Cerebellar cortex (tissue), 1 donor: ENCODE results near the gene TMEM79.
A peak's percentile ranks its signal among the peaks of the same experiment; 100 is the strongest.

Experiments used
- DNase-seq: peaks from one replicate; pipeline ENCODE4 v3.0.0-alpha.2; 2015; ENCODE audit warnings: low spot score

The TMEM79 gene, protein sequence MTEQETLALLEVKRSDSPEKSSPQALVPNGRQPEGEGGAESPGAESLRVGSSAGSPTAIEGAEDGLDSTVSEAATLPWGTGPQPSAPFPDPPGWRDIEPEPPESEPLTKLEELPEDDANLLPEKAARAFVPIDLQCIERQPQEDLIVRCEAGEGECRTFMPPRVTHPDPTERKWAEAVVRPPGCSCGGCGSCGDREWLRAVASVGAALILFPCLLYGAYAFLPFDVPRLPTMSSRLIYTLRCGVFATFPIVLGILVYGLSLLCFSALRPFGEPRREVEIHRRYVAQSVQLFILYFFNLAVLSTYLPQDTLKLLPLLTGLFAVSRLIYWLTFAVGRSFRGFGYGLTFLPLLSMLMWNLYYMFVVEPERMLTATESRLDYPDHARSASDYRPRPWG

DNA sequence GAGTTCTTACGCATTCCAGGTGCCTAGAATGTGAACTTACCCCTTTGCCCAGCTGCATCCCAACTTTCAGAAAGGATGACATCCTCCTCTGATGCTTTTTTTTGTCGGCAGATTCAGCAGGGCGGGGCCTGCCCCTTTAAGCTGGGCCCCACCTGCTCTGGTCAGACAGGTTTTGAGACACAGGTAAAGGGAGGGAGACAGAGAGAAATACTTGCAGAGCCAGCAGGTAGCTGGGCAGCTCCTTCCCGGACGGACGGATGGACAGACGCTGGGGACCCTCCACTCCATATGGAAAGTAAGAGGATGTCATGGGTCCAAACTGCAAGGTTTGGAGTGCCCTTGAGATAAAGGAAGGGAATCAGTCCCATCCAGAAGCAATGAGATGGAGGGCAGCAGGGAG lies at the start of gene TMEM79:
Gene TMEM79, plus strand, starts transcription at position 214 of the 400 bp plus-strand sequence. CDS start 902 bp downstream, outside the sequence.
- no peak for DNase-seq

DNA sequence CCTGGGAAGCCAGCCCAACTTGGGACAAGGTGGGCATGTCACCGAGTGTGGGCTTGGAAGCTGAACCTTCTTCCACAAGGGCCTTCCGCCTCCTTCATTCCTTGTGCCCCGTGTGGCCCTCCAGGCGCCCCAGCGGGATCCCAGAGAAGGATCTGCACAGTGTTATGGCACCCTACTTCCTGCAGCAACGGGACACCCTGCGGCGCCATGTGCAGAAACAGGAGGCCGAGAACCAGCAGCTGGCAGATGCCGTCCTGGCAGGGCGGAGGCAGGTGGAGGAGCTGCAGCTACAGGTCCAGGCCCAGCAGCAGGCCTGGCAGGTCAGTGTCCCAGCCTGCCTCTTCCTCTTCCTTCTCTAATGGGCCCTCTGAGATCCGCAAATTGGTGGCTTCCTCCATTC lies 48.0 kb upstream of the TMEM79 start:
- DNase-seq, result no peak

GRCh38 chr1:156238248-156238647 lies 45.9 kb upstream of the TMEM79 start:
- DNase-seq, result no peak

- DNase-seq, result no peak
Observed at GRCh38 chr1:156241311-156241811, 42.8 kb upstream of the TMEM79 start.

- DNase-seq, result no peak
Observed at GRCh38 chr1:156241926-156242325, 42.2 kb upstream of the TMEM79 start, which contains the start of gene BGLAP. Gene BGLAP (plus strand): TSS chr1:156242184. CDS start chr1:156242232, 48 bp downstream.

GRCh38 chr1:156242738-156243137 lies 41.4 kb upstream of the TMEM79 start:
- no peak for DNase-seq

GRCh38 chr1:156244126-156244525 lies 40.0 kb upstream of the TMEM79 start:
- DNase-seq, result no peak

DNA sequence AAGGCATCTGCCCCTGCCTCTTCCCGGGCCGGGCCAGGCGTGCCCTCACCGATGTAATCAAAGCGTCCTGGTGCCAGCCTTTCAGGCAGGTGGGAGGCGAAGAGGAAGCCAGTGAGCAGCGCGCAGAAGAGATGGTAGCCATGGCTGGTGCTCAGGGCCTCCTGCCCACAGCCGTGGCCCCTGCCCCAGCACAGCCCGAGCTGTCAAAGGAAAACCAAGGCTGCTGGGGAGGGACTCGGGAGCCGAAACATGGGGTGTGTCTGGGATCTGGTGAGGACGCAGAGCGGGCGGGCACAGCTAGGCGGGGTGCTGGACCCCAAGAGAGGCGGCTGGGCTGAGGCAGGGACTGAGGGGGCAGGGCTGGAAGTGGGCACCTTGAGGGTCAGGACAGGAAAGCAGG lies 39.4 kb upstream of the TMEM79 start:
- no peak for DNase-seq

DNA sequence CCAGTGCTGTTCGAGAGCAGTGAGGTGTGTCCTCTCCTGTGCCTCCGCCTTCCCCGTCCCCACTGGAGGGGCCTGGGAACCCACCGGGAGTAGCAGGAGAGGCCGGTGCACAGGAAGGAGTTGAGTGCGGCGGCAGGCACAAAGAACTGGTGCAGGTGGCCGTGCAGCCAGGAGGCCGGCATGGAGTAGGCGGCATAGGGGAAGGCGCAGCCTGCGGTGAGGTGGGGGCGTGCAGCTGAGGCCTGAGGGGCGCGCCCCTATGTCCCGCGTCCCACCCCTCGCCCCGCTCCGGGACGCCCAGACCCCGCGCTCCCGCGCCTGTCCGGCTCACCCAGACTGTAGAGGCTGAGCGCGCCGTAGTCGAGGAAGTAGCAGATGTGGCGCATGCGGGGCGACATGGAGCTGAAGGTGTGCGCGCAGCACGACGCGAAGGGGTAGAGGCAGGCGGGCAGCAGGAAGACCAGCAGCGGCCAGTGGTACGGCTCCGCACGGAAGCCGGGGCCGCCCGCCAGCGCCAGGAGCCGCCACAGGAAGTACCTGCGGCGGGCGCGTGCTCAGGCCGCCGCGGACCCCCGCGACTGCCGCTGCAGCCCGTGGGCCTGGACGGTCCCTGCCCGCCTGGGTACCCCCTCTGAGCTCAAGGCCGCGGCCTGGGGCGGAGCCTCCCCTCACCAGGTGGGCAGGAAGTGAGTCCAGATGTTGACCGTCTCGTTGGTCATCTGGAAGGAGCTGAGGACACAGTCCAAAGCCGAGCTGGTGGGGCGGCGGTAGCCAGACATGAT lies 38.5 kb upstream of the TMEM79 start:
- no peak for DNase-seq

GRCh38 chr1:156246241-156246780 lies 37.8 kb upstream of the TMEM79 start:
- no peak for DNase-seq

GRCh38 chr1:156246781-156247459 lies 37.2 kb upstream of the TMEM79 start:
- DNase-seq, result no peak

- DNase-seq, result peak; percentile 45
Observed at GRCh38 chr1:156247460-156248322, 36.4 kb upstream of the TMEM79 start, which contains the start of gene PAQR6. Gene PAQR6 (minus strand): TSS chr1:156248056. CDS start chr1:156246731, 1,325 bp downstream.

DNA sequence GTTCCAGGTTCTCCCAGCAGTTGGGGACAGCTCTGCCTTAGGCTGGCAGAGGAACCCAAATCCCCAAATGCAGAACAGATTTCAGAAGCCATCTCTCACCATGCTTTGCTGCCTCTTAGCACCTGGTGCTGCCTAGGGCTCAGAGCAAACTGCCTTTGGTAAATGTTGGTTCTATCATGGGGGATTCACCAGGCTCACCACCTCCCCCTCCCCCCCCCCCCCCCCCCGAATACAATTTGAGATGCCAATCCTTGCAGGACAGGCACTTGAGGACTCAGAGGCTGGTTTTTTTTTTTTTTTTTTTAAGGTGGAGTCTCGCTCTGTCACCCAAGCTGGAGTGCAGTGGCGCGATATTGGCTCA lies 35.8 kb upstream of the TMEM79 start:
- DNase-seq, result peak; percentile 27

DNA sequence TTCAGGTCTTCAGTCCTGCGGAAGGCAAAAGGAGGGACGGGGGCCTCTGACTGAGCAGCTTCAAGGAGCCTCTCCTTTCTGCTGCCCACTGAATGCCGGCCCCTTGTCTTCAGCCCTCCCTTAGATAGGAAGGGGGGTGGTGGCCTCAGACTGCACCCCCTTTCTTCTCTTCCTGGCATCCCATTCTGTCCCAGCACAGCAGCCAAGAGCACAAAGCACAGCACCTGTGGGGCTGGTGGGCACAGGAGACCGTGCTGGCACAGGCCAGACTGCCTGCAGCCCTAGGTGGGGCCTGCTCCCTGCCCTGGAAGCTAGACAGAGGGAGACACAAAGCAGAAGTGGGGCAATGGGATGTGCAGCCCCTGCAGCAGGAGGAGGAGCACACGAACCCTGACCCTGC lies 34.5 kb upstream of the TMEM79 start:
- DNase-seq, result no peak

DNA sequence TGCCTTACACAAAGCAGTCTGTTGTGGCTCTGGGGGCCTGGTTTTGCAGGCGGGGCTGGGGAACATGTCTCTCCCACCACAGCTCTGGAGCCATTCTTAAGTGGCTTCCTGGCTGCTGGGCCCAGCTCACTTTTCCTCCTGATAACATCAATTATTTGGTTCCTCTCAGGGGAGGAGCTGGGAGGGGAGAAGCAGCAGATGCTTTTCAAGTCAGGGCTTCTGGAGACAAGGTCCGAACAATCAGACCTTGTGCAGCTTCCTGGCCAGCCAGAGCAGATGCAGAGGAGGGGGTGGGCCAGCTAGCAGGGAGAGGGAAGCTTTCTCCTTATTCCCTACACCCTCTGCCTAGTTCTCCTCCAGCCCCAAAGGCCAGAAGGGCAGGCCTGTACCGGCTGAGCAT lies 32.6 kb upstream of the TMEM79 start:
- no peak for DNase-seq

GRCh38 chr1:156253634-156254033 lies 30.5 kb upstream of the TMEM79 start:
- peak; percentile 59 for DNase-seq

GRCh38 chr1:156257711-156258110 lies 26.4 kb upstream of the TMEM79 start:
- DNase-seq, result no peak

DNA sequence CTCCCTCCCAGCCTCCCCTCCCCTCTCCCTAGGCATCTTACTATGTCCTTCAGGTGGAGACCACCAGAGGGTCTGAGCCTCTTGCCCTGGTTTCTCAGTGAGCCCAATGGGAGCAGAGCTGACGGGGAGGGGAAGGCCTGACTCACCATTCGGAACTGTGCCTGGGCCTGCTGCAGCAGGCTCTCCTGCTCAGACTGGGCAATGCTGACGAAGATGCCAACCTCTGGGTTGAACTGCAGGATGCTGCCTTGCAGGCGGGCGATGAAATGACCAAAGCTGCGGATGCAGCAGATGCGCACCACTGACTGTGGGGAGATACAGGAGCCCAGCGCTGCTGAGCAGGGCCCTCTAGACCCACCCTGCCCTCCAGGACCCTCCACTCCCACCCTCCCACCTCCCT lies 25.3 kb upstream of the TMEM79 start:
- DNase-seq, result no peak

- DNase-seq, result no peak
Observed at GRCh38 chr1:156259805-156260204, 24.3 kb upstream of the TMEM79 start.

GRCh38 chr1:156260896-156261295 lies 23.2 kb upstream of the TMEM79 start:
- DNase-seq, result no peak
